Glomerular visceral epithelial cell (primary cell): Measurements from ENCODE around the gene SMIM7.
"Not testable (repeated sequence)": the region's sequence is repeated elsewhere in the genome, so short reads cannot be mapped to it uniquely, and the experiment has no call there.

Experiments
- DNase-seq: peaks from one replicate; pipeline ENCODE4 v3.0.0-alpha.2; 2016; ENCODE audit errors: extremely low spot score

The SMIM7 gene

GRCh38 chr19:16654627-16655026 lies 5.3 kb downstream of the SMIM7 start:
- DNase-seq, result no peak

GRCh38 chr19:16654140-16654539 lies 5.8 kb downstream of the SMIM7 start:
- DNase-seq, result peak; percentile 15

- no peak for DNase-seq
Measured at GRCh38 chr19:16652854-16653253, 7.1 kb downstream of the SMIM7 start.

GRCh38 chr19:16651421-16652188 lies 8.3 kb downstream of the SMIM7 start:
- DNase-seq, result not testable (repeated sequence)

- DNase-seq, result no peak
Measured at GRCh38 chr19:16650821-16651220, 9.1 kb downstream of the SMIM7 start.

GRCh38 chr19:16649734-16650133 lies 10.2 kb downstream of the SMIM7 start:
- DNase-seq, result no peak

- no peak for DNase-seq
Measured at GRCh38 chr19:16645140-16645539, 14.8 kb downstream of the SMIM7 start.

- no peak for DNase-seq
Measured at GRCh38 chr19:16641695-16642094, 18.2 kb downstream of the SMIM7 start.

- no peak for DNase-seq
Measured at GRCh38 chr19:16640951-16641350, 19.0 kb downstream of the SMIM7 start.

GRCh38 chr19:16638666-16639065 lies 21.3 kb downstream of the SMIM7 start:
- no peak for DNase-seq

- no peak for DNase-seq
Measured at GRCh38 chr19:16637535-16637934, 22.4 kb downstream of the SMIM7 start.

GRCh38 chr19:16631465-16631864 lies 28.5 kb downstream of the SMIM7 start:
- no peak for DNase-seq

- DNase-seq, result no peak
Measured at GRCh38 chr19:16628984-16629691, 30.8 kb downstream of the SMIM7 start.

- peak; percentile 97 for DNase-seq
Measured at GRCh38 chr19:16628183-16628983, 31.6 kb downstream of the SMIM7 start, which contains the start of gene MED26. TSS of gene MED26 (minus strand) at chr19:16628204. CDS start at chr19:16627943, 261 bp downstream.

GRCh38 chr19:16627928-16628182 lies 32.1 kb downstream of the SMIM7 start:
- DNase-seq, result no peak

- no peak for DNase-seq
Measured at GRCh38 chr19:16627193-16627927, 32.6 kb downstream of the SMIM7 start.

- peak; percentile 20 for DNase-seq
Measured at GRCh38 chr19:16626796-16627192, 33.1 kb downstream of the SMIM7 start.

GRCh38 chr19:16625163-16625958 lies 34.6 kb downstream of the SMIM7 start:
- DNase-seq, result no peak

- no peak for DNase-seq
Measured at GRCh38 chr19:16624236-16624635, 35.7 kb downstream of the SMIM7 start.

- no peak for DNase-seq
Measured at GRCh38 chr19:16623576-16623975, 36.4 kb downstream of the SMIM7 start.

- no peak for DNase-seq
Measured at GRCh38 chr19:16623066-16623465, 36.9 kb downstream of the SMIM7 start.
